GM12878 (cell line): ENCODE results near the gene UHRF1.

ENCODE experiments used
- ATF7 ChIP-seq: fragments of 450-650 bp; IDR thresholded peaks from 2 replicates; pipeline ENCODE4 v1.6.1; 2016; ENCODE audit warnings: low read depth, mild to moderate bottlenecking
- CTCF ChIP-seq, 3 experiments: IDR thresholded peaks in 2 of 3; conservative IDR thresholded peaks in 1 of 3; 2 replicates each; pipeline ENCODE4 v1.5.1; 2011; ENCODE audit warnings: low read depth in 3 of 3, low read length in 3 of 3, mild to moderate bottlenecking in 3 of 3, control low read depth in 2 of 3, moderate library complexity in 2 of 3, inconsistent platforms in 1 of 3, mixed read lengths in 1 of 3; ENCODE audit not compliant: control insufficient read depth in 2 of 3, insufficient read depth in 1 of 3; ENCODE audit errors: extremely low read depth in 1 of 3
- E2F4 ChIP-seq: IDR thresholded peaks from 2 replicates; pipeline ENCODE4 v1.6.1; 2012; ENCODE audit warnings: low read depth, low read length, improper control_type of control experiment
- MAX ChIP-seq: IDR thresholded peaks from 2 replicates; pipeline ENCODE4 v1.6.1; 2012; ENCODE audit warnings: low read depth, low read length, improper control_type of control experiment
- MLLT1 ChIP-seq: fragments of 450-650 bp; IDR thresholded peaks from 2 replicates; pipeline ENCODE4 v1.6.1; 2016; ENCODE audit warnings: mild to moderate bottlenecking
- NBN ChIP-seq: fragments of 450-650 bp; IDR thresholded peaks from 2 replicates; pipeline ENCODE4 v1.6.1; 2016
- NFYB ChIP-seq: IDR thresholded peaks from 2 replicates; pipeline ENCODE4 v1.6.1; 2011; ENCODE audit warnings: low read depth, mild to moderate bottlenecking, low read length, improper control_type of control experiment, moderate library complexity; ENCODE audit not compliant: insufficient read depth
- POLR2A ChIP-seq: IDR thresholded peaks from 2 replicates; pipeline ENCODE4 v1.6.1; 2011; ENCODE audit warnings: low read depth, mild to moderate bottlenecking, low read length
- RAD21 ChIP-seq: IDR thresholded peaks from 2 replicates; pipeline ENCODE4 v1.6.1; 2011; ENCODE audit warnings: mild to moderate bottlenecking, low read depth, low read length, moderate library complexity; ENCODE audit not compliant: insufficient read depth
- REST ChIP-seq: IDR thresholded peaks from 2 replicates; pipeline ENCODE4 v1.6.1; 2012; ENCODE audit warnings: mild to moderate bottlenecking, low read depth, low read length
- TCF3 ChIP-seq: IDR thresholded peaks from 2 replicates; pipeline ENCODE4 v1.6.1; 2012; ENCODE audit warnings: low read depth, mild to moderate bottlenecking, low read length, borderline replicate concordance; ENCODE audit not compliant: insufficient read depth
- ZNF207 ChIP-seq: fragments of 450-650 bp; IDR thresholded peaks from 2 replicates; pipeline ENCODE4 v1.6.1; 2014; ENCODE audit warnings: antibody characterized with exemption, mild to moderate bottlenecking, borderline replicate concordance

- TF ChIP-seq REST (no peak), MLLT1 (no peak), RAD21 (no peak), NBN (no peak), POLR2A (no peak), CTCF (IDR thresholded peaks at IDR 0.05 in 2 of 3, conservative IDR thresholded peaks at IDR 0.05 in 1 of 3; ENCODE audit: control insufficient read depth in 2 of 3, extremely low read depth in 1 of 3, insufficient read depth in 1 of 3, low read depth in 3 of 3, low read length in 3 of 3) (no peak), TCF3 (no peak), MAX (no peak), NFYB (no peak), ZNF207 (no peak), ATF7 (no peak), E2F4 (no peak)
These were observed 61.5 kb downstream of the UHRF1 start for GRCh38 chr19:4970558-4971423.
